ENCODE measurements around the gene RUNX1. TPM values are rescaled to one million over a fixed set of nuclear protein-coding genes. Genes with fewer than 3 reads are reported as not detected.
"Not testable (repeated sequence)": the region's sequence is repeated elsewhere in the genome, so short reads cannot be mapped to it uniquely, and the experiment has no call there.

The RUNX1 gene
- total and polyA plus RNA-seq, 2 of the 13 experiments (the other 11 are each of a cell fraction or from before 2014, with no cell fraction given): 5.4 to 6.4 TPM

- Histone ChIP-seq H3K36me3 (replicated peaks in 1 of 2; ENCODE audit: control insufficient read depth in 1 of 2, insufficient read depth in 2 of 2, low read length in 2 of 2) (no peaks in the 10 kb centered on the region), H4K20me1 (ENCODE audit: insufficient read depth, low read length) (no peaks in the 10 kb centered on the region), H3K79me2 (ENCODE audit: insufficient read depth, low read length) (no peaks in the 10 kb centered on the region), H3K27me3 (ENCODE audit: control insufficient read depth in 1 of 2, insufficient read depth in 2 of 2, low read length in 2 of 2) (no peaks in the 10 kb centered on the region), H3K4me3 (replicated peaks in 1 of 3; ENCODE audit: insufficient read depth in 1 of 3, low read depth in 2 of 3, low read length in 3 of 3) (no peak overlapping the region), H3K4me1 (ENCODE audit: insufficient read depth, low read length) (peaks cover 11% of the 10 kb centered on the region; the same call in 1 of the 2 replicates), H3K9me3 (ENCODE audit: low read length) (no peaks in the 10 kb centered on the region), H3K9ac (ENCODE audit: insufficient read depth, low read depth, low read length) (no peak overlapping the region), H3K27ac (ENCODE audit: extremely low read length, insufficient read depth, low read length) (no peak overlapping the region), H3K4me2 (ENCODE audit: low read depth, low read length) (no peak overlapping the region), H2AFZ (ENCODE audit: low read length) (no peak overlapping the region)
- ChIA-PET POLR2A (no interaction called here), CTCF (ENCODE audit: low intra/inter-chr PET ratio, low total read pairs) (no interaction called here)
- ATAC-seq (no peak), FAIRE-seq (no peak), DNase-seq (ENCODE audit: low spot score) (no peak)
- no peak for TF ChIP-seq LCORL (IDR thresholded peaks at IDR 0.05)
- TF ChIP-seq LCORL (CRISPR knock-in tag; IDR thresholded peaks at IDR 0.05): no peak
- no peak for TF ChIP-seq ZSCAN30 (CRISPR knock-in tag; IDR thresholded peaks at IDR 0.05)
- no peak for TF ChIP-seq WIZ (CRISPR knock-in tag; IDR thresholded peaks at IDR 0.05)
- TF ChIP-seq SOX5 (CRISPR knock-in tag; IDR thresholded peaks at IDR 0.05; ENCODE audit: borderline replicate concordance): no peak
- no TSS peak for BruUV-seq (replicated peaks)
- 43% methylated on average over 1 of the region's 1 CpG for whole genome bisulfite sequencing (ENCODE audit: low lambda C conversion rate)
- in situ Hi-C loops (cut with HindIII; ENCODE audit: extremely low pct_ligation_motif_present, low pct_unique_long_range_greater_than_20kb) (no loop called here), intact Hi-C loops (cut with micrococcal nuclease; ENCODE audit: unreplicated experiment) (no loop called here)
These were observed 96.4 kb downstream of the RUNX1 start for GRCh38 chr21:34952701-34953100.

- POLR2A ChIA-PET; H3K27me3 ChIP-seq (ENCODE audit: control insufficient read depth in 1 of 2, insufficient read depth in 2 of 2, low read length in 2 of 2); BruUV-seq (replicated peaks); H3K4me3 ChIP-seq (replicated peaks in 1 of 3; ENCODE audit: insufficient read depth in 1 of 3, low read depth in 2 of 3, low read length in 3 of 3); in situ Hi-C loops (cut with HindIII; ENCODE audit: extremely low pct_ligation_motif_present, low pct_unique_long_range_greater_than_20kb); H3K36me3 ChIP-seq (replicated peaks in 1 of 2; ENCODE audit: control insufficient read depth in 1 of 2, insufficient read depth in 2 of 2, low read length in 2 of 2); H3K27ac ChIP-seq (ENCODE audit: extremely low read length, insufficient read depth, low read length); H3K9ac ChIP-seq (ENCODE audit: insufficient read depth, low read depth, low read length); H3K9me3 ChIP-seq (ENCODE audit: low read length); DNase-seq (ENCODE audit: low spot score); H3K4me2 ChIP-seq (ENCODE audit: low read depth, low read length); intact Hi-C loops (cut with micrococcal nuclease; ENCODE audit: unreplicated experiment); H2AFZ ChIP-seq (ENCODE audit: low read length); CTCF ChIA-PET (ENCODE audit: low intra/inter-chr PET ratio, low total read pairs); H3K79me2 ChIP-seq (ENCODE audit: insufficient read depth, low read length); FAIRE-seq; H4K20me1 ChIP-seq (ENCODE audit: insufficient read depth, low read length); ATAC-seq: not testable (repeated sequence)
- 94% methylated on average over 4 of the region's 4 CpGs for WGBS (ENCODE audit: low lambda C conversion rate)
- H3K4me1 ChIP-seq (ENCODE audit: insufficient read depth, low read length): peaks cover 11% of the 10 kb centered on the region; the same call in 1 of the 2 replicates
These were observed 97.2 kb downstream of the RUNX1 start for GRCh38 chr21:34951868-34952267.

Measured in HepG2 (cell line).